Measurements from ENCODE around the gene EIF1AD. TPM values are rescaled to one million over a fixed set of nuclear protein-coding genes. Genes with fewer than 3 reads are reported as not detected.

Gene EIF1AD
- total and polyA plus RNA-seq, 2 experiments from 2014 or later, result 16.1 to 32.1 TPM

DNA sequence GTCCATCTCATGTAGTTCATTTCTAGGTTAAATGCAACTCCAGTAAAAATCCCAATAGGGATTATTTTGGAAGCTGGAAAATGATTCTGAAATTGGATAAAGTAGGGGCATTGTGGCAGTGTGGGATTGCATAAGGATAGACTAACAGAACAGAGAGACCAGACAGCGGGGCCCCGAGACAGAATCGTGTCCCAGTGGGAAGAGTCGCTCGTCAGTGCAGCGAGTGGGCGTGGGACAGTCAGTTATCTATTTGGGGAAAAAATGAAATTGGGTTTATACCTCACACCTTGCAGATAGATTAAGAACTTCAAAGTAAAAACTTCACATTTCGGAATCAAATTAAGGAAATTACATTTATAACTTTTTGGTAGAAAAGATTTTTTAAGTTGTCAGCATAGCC is 29.8 kb downstream of the EIF1AD start:
- H3F3A ChIP-seq (replicated peaks; ENCODE audit: low read depth), result no peaks in the 10 kb centered on the region; the same call in 1 of the 2 replicates
- ATAC-seq (no peak), DNase-seq (ENCODE audit: low spot score) (no peak)
- Mint-ChIP-seq H3K9me3 (peaks cover 7% of the 10 kb centered on the region; the same call in 2 of the 3 replicates), H3K27me3 (ENCODE audit: insufficient read depth, low read depth, poor library complexity) (peaks cover 14% of the 10 kb centered on the region), H3K4me1 (peaks cover 11% of the 10 kb centered on the region), H3K36me3 (ENCODE audit: low read depth) (peaks cover 71% of the 10 kb centered on the region), H3K27ac (no peak overlapping the region), H3K4me3 (no peak overlapping the region)
- H3K36me3 ChIP-seq (ENCODE audit: insufficient read depth), result no peaks in the 10 kb centered on the region; the same call in 1 of the 2 replicates
- no peaks in the 10 kb centered on the region for H3K79me2 ChIP-seq (replicated peaks; ENCODE audit: insufficient read depth)
- no peaks in the 10 kb centered on the region for H3K27me3 ChIP-seq (ENCODE audit: insufficient read depth)
- no peak for TF ChIP-seq EZH2 (IDR thresholded peaks at IDR 0.05; ENCODE audit: low read depth, unreplicated experiment)
- no peak for TF ChIP-seq ZNF331 (CRISPR knock-in tag; IDR thresholded peaks at IDR 0.05; ENCODE audit: low read depth)
- TF ChIP-seq ZNF462 (CRISPR knock-in tag; IDR thresholded peaks at IDR 0.05), result no peak
- TF ChIP-seq POLR2AphosphoS5 (IDR thresholded peaks at IDR 0.05; ENCODE audit: low read depth), result no peak
- TF ChIP-seq CTCF (conservative IDR thresholded peaks at IDR 0.05; ENCODE audit: low read depth in 2 of 2), result no peak
- no peak for TF ChIP-seq JUNB (IDR thresholded peaks at IDR 0.05; ENCODE audit: unreplicated experiment)
- H4K20me1 ChIP-seq (replicated peaks; ENCODE audit: insufficient read depth), result no peaks in the 10 kb centered on the region; the same call in none of the 2 replicates
- H3K4me3 ChIP-seq, result no peak overlapping the region
- no peak overlapping the region for H3K4me2 ChIP-seq
- no peaks in the 10 kb centered on the region for H3K4me1 ChIP-seq (ENCODE audit: insufficient read depth)
- no peak overlapping the region for H2AFZ ChIP-seq
- no peaks in the 10 kb centered on the region for H3K9me2 ChIP-seq (ENCODE audit: insufficient read depth)
- no peak overlapping the region for H3K27ac ChIP-seq (ENCODE audit: low read depth)
